GM19239 (cell line): ENCODE data around the gene GLRA2.

ENCODE experiments used
- DNase-seq: peaks from one replicate; pipeline ENCODE4 v3.0.0; 2011; ENCODE audit warnings: low spot score; ENCODE audit not compliant: insufficient read length
- FAIRE-seq: peaks from 2 replicates; lab custom pipeline; 2011; peaks lifted over from hg19 to GRCh38; lab: Jason Lieb, UNC

The GLRA2 gene

GRCh38 chrX:14694611-14695010, 165.3 kb downstream of the GLRA2 start:
- DNase-seq (no peak), FAIRE-seq (no peak)

GRCh38 chrX:14697451-14697850, 168.1 kb downstream of the GLRA2 start:
- FAIRE-seq (peak; percentile 51), DNase-seq (peak; percentile 1)

- FAIRE-seq, result peak; percentile 4
- DNase-seq, result no peak
These were observed 169.5 kb downstream of the GLRA2 start for GRCh38 chrX:14698790-14699189.

- DNase-seq (no peak), FAIRE-seq (no peak)
These were observed 171.6 kb downstream of the GLRA2 start for GRCh38 chrX:14700982-14701381.

- no peak for FAIRE-seq
- no peak for DNase-seq
These were observed 172.8 kb downstream of the GLRA2 start for GRCh38 chrX:14702145-14702544.

- FAIRE-seq, result peak; percentile 39
- DNase-seq, result no peak
These were observed 182.8 kb downstream of the GLRA2 start for GRCh38 chrX:14712096-14712495.

- FAIRE-seq (no peak), DNase-seq (no peak)
These were observed 188.6 kb downstream of the GLRA2 start for GRCh38 chrX:14717949-14718348.

- FAIRE-seq, result no peak
- DNase-seq, result no peak
These were observed 189.1 kb downstream of the GLRA2 start for GRCh38 chrX:14718403-14718802.

- no peak for FAIRE-seq
- DNase-seq, result no peak
These were observed 199.7 kb downstream of the GLRA2 start for GRCh38 chrX:14729058-14729457.

- DNase-seq, result no peak
- no peak for FAIRE-seq
These were observed 209.3 kb downstream of the GLRA2 start for GRCh38 chrX:14738643-14739042.

GRCh38 chrX:14753441-14753840, 224.1 kb downstream of the GLRA2 start:
- DNase-seq (no peak), FAIRE-seq (peak; percentile 23)

- DNase-seq (no peak), FAIRE-seq (no peak)
These were observed 228.7 kb downstream of the GLRA2 start for GRCh38 chrX:14758029-14758491.

- DNase-seq (no peak), FAIRE-seq (no peak)
These were observed 246.1 kb downstream of the GLRA2 start for GRCh38 chrX:14775416-14775815.

GRCh38 chrX:14776901-14777300, 247.6 kb downstream of the GLRA2 start:
- DNase-seq (no peak), FAIRE-seq (no peak)

- FAIRE-seq (peak; percentile 28), DNase-seq (no peak)
These were observed 248.2 kb downstream of the GLRA2 start for GRCh38 chrX:14777525-14777924.

- no peak for DNase-seq
- FAIRE-seq, result no peak
These were observed 250.2 kb downstream of the GLRA2 start for GRCh38 chrX:14779580-14779979.
